Lower lobe of right lung (tissue), 2 donors: ENCODE results near the gene TBL1X. TPM values are rescaled to one million over a fixed set of nuclear protein-coding genes. Genes with fewer than 3 reads are reported as not detected.

Experiments used
- ATAC-seq, 2 donors: fragments of 200-7000 bp; cut with Tn5 transposase; one replicate each; pipeline ENCODE4 v1.9.1; 2020 to 2022; ENCODE audit warnings: mild to moderate bottlenecking in 2 of 2, moderate library complexity in 2 of 2
- DNase-seq: peaks from one replicate; pipeline ENCODE4 v3.0.0-alpha.2; 2020
- H3K27ac ChIP-seq: fragments of 200-600 bp; one replicate; pipeline ENCODE4 v1.8.0; 2022
- H3K27me3 ChIP-seq: fragments of 200-600 bp; one replicate; pipeline ENCODE4 v1.8.0; 2022; ENCODE audit warnings: low read depth
- H3K36me3 ChIP-seq: fragments of 200-600 bp; one replicate; pipeline ENCODE4 v1.8.0; 2022; ENCODE audit warnings: mild to moderate bottlenecking
- H3K4me1 ChIP-seq: fragments of 200-600 bp; one replicate; pipeline ENCODE4 v1.8.0; 2022
- H3K4me3 ChIP-seq: fragments of 200-600 bp; one replicate; pipeline ENCODE4 v1.8.0; 2022; ENCODE audit warnings: mild to moderate bottlenecking
- H3K9me3 ChIP-seq: fragments of 200-600 bp; one replicate; pipeline ENCODE4 v1.8.0; 2022
- CTCF ChIP-seq: fragments of 200-600 bp; IDR thresholded peaks from one replicate; pipeline ENCODE4 v1.8.0; 2022; ENCODE audit warnings: antibody characterized with exemption, mild to moderate bottlenecking
- intact Hi-C: fragments of 100-400 bp; cut with DNase I; formaldehyde crosslinking; loops from one replicate; pipeline ENCODE4 v1.11.0; 2022
- total RNA-seq: library from RNA; stranded (reverse); fragmentation: NEBNext Ultra II Directional; extraction: Animal tissue kit (Norgen Biotek cat#: 25700); gene quantifications from one replicate; pipeline ENCODE4 v1.2.1, GENCODE V29; 2021
- donor health status: DM: no; HTN: yes; CAD: no; lungs with severe emphysema.

Gene TBL1X
- total RNA-seq, 1 donor from 2014 or later, result 21.4 TPM

GRCh38 chrX:9730078-9730477 is 265.2 kb downstream of the TBL1X start:
- TF ChIP-seq CTCF, result no peak
- Histone ChIP-seq H3K4me1 (no peaks in the 10 kb centered on the region), H3K9me3 (no peaks in the 10 kb centered on the region), H3K27me3 (no peaks in the 10 kb centered on the region), H3K27ac (no peak overlapping the region), H3K4me3 (no peak overlapping the region), H3K36me3 (no peaks in the 10 kb centered on the region)
- no peak for ATAC-seq
- DNase-seq, result no peak
- intact Hi-C loops, result no loop called here

GRCh38 chrX:9730752-9731151 is 265.9 kb downstream of the TBL1X start:
- TF ChIP-seq CTCF, result no peak
- no peaks in the 10 kb centered on the region for H3K4me1 ChIP-seq
- H3K4me3 ChIP-seq, result no peak overlapping the region
- no peaks in the 10 kb centered on the region for H3K9me3 ChIP-seq
- no peaks in the 10 kb centered on the region for H3K36me3 ChIP-seq
- ATAC-seq, result no peak
- no peak for DNase-seq
- no peaks in the 10 kb centered on the region for H3K27me3 ChIP-seq
- no peak overlapping the region for H3K27ac ChIP-seq
- intact Hi-C loops, result no loop called here

- ATAC-seq, result no peak
Observed at GRCh38 chrX:9737363-9737762, 272.5 kb downstream of the TBL1X start.

GRCh38 chrX:9738151-9738550 is 273.3 kb downstream of the TBL1X start:
- Histone ChIP-seq H3K36me3 (no peaks in the 10 kb centered on the region), H3K4me1 (no peaks in the 10 kb centered on the region), H3K27me3 (no peaks in the 10 kb centered on the region), H3K4me3 (no peak overlapping the region), H3K27ac (no peak overlapping the region), H3K9me3 (no peaks in the 10 kb centered on the region)
- no peak for TF ChIP-seq CTCF
- no peak for DNase-seq
- no peak for ATAC-seq
- intact Hi-C loops, result no loop called here

More at GRCh38 chrX:9737363-9737762, 272.5 kb downstream of the TBL1X start:
- no peaks in the 10 kb centered on the region for H3K27me3 ChIP-seq
- no peaks in the 10 kb centered on the region for H3K36me3 ChIP-seq
- H3K4me1 ChIP-seq, result no peaks in the 10 kb centered on the region
- H3K4me3 ChIP-seq, result no peak overlapping the region
- TF ChIP-seq CTCF, result no peak
- H3K9me3 ChIP-seq, result no peaks in the 10 kb centered on the region
- DNase-seq, result no peak
- intact Hi-C loops, result no loop called here
- no peak overlapping the region for H3K27ac ChIP-seq

GRCh38 chrX:9739130-9739529 is 274.3 kb downstream of the TBL1X start:
- TF ChIP-seq CTCF, result no peak
- Histone ChIP-seq H3K4me3 (no peak overlapping the region), H3K27ac (no peak overlapping the region), H3K27me3 (no peaks in the 10 kb centered on the region), H3K4me1 (no peaks in the 10 kb centered on the region), H3K9me3 (no peaks in the 10 kb centered on the region), H3K36me3 (no peaks in the 10 kb centered on the region)
- DNase-seq (no peak), ATAC-seq (no peak)
- intact Hi-C loops, result no loop called here
